HepG2 (cell line): ENCODE results near the gene PHACTR1. TPM values are rescaled to one million over a fixed set of nuclear protein-coding genes. Genes with fewer than 3 reads are reported as not detected.

ENCODE experiments used
- ATAC-seq: fragments of 200-7000 bp; cut with Tn5 transposase; 3 replicates; pipeline ENCODE4 v1.9.1; 2020; ENCODE audit warnings: mild to moderate bottlenecking, moderate library complexity
- BruUV-seq: library from RNA; stranded (reverse); fragments of 400-500 nt; replicated peaks from 2 replicates; lab custom pipeline; 2021; lab: Mats Ljungman, UMichigan
- CTCF ChIA-PET: fragments of 300-600 bp; formaldehyde crosslinking; extraction: SDS; loops from one replicate; lab custom pipeline; 2021; ENCODE audit warnings: low total read pairs, inconsistent platforms, low intra/inter-chr PET ratio; lab: Yijun Ruan, JAX
- POLR2A ChIA-PET: fragments of 350-600 bp; sonication (Branson Sonifier 250); formaldehyde crosslinking; loops from one replicate; lab custom pipeline; 2020; ENCODE audit warnings: antibody characterized with exemption, inconsistent platforms; lab: Yijun Ruan, JAX
- DNase-seq: peaks from one replicate; pipeline ENCODE4 v3.0.0-alpha.2; 2015; ENCODE audit warnings: low spot score
- FAIRE-seq: peaks from 3 replicates; lab custom pipeline; 2011; peaks lifted over from hg19 to GRCh38; lab: Jason Lieb, UNC
- H2AFZ ChIP-seq: one replicate; pipeline ENCODE4 v1.6.1; 2011; ENCODE audit warnings: low read length, inconsistent platforms
- H3K27ac ChIP-seq: fragments of 300-600 bp; 3 replicates; pipeline ENCODE4 v1.8.0; 2011; ENCODE audit warnings: mixed run types, mild to moderate bottlenecking, mixed read lengths, low read length, inconsistent platforms; ENCODE audit not compliant: insufficient read depth; ENCODE audit errors: extremely low read length
- H3K27me3 ChIP-seq, 2 experiments: fragments of 200-600 bp in 1 of 2; 2 replicates in 1 of 2; 3 replicates in 1 of 2; pipeline versions ENCODE4 v1.6.0 to v1.8.0; 2011; ENCODE audit warnings: low read length in 2 of 2, mild to moderate bottlenecking in 2 of 2, moderate library complexity in 2 of 2, inconsistent platforms in 1 of 2; ENCODE audit not compliant: insufficient read depth in 2 of 2, control insufficient read depth in 1 of 2
- H3K36me3 ChIP-seq, 2 experiments: fragments of 200-600 bp in 1 of 2; replicated peaks in 1 of 2; 2 replicates in 1 of 2; 3 replicates in 1 of 2; pipeline versions ENCODE4 v1.5.1 to v1.8.0; 2011; ENCODE audit warnings: low read length in 2 of 2, inconsistent platforms in 1 of 2; ENCODE audit not compliant: insufficient read depth in 2 of 2, control insufficient read depth in 1 of 2
- H3K4me1 ChIP-seq: 2 replicates; pipeline ENCODE4 v1.5.1; 2012; ENCODE audit warnings: low read length, inconsistent platforms; ENCODE audit not compliant: insufficient read depth
- H3K4me2 ChIP-seq: 2 replicates; pipeline ENCODE4 v1.6.0; 2011; ENCODE audit warnings: low read depth, low read length, inconsistent platforms
- H3K4me3 ChIP-seq, 3 experiments: fragments of 200-600 bp in 1 of 3; sonication (generic), shearing (Covaris generic) in 1 of 3; replicated peaks in 1 of 3; 2 replicates each; pipeline ENCODE4 v1.5.1; 2011 to 2016; ENCODE audit warnings: low read length in 3 of 3, inconsistent platforms in 2 of 3, low read depth in 2 of 3, mild to moderate bottlenecking in 2 of 3, control low read depth in 1 of 3, mixed read lengths in 1 of 3; ENCODE audit not compliant: insufficient read depth in 1 of 3
- H3K79me2 ChIP-seq: one replicate; pipeline ENCODE4 v1.6.1; 2011; ENCODE audit warnings: low read length, inconsistent platforms; ENCODE audit not compliant: insufficient read depth
- H3K9ac ChIP-seq: 2 replicates; pipeline ENCODE4 v1.6.0; 2011; ENCODE audit warnings: mild to moderate bottlenecking, low read depth, low read length, inconsistent platforms; ENCODE audit not compliant: insufficient read depth
- H3K9me3 ChIP-seq: 2 replicates; pipeline ENCODE4 v1.5.1; 2012; ENCODE audit warnings: mild to moderate bottlenecking, low read length
- H4K20me1 ChIP-seq: 2 replicates; pipeline ENCODE4 v1.6.0; 2011; ENCODE audit warnings: inconsistent platforms, mild to moderate bottlenecking, low read length, moderate library complexity; ENCODE audit not compliant: insufficient read depth
- CEBPB ChIP-seq: IDR thresholded peaks from 2 replicates; pipeline ENCODE4 v1.6.1; 2011; ENCODE audit warnings: low read depth, low read length, improper control_type of control experiment, borderline replicate concordance
- FOXK2 ChIP-seq: fragments of 450-650 bp; IDR thresholded peaks from 2 replicates; pipeline ENCODE4 v1.6.1; 2016
- GATA4 ChIP-seq: sonication (generic); IDR thresholded peaks from 2 replicates; pipeline ENCODE4 v1.6.1; 2016; ENCODE audit warnings: antibody characterized with exemption, low read depth, borderline replicate concordance
- HMG20B ChIP-seq: conservative IDR thresholded peaks from 2 replicates; pipeline ENCODE4 v1.6.1; 2016; ENCODE audit warnings: missing genetic modification reagents, missing compliant biosample characterization
- KAT2B ChIP-seq: fragments of 150-350 bp; IDR thresholded peaks from 2 replicates; pipeline ENCODE4 v1.6.1; 2014; ENCODE audit warnings: low read depth, low read length, borderline replicate concordance
- MAFK ChIP-seq, 2 experiments: IDR thresholded peaks in 1 of 2; conservative IDR thresholded peaks in 1 of 2; 2 replicates each; pipeline ENCODE4 v1.6.1; 2011; ENCODE audit warnings: improper control_type of control experiment in 2 of 2, low read length in 2 of 2
- MIER3 ChIP-seq: IDR thresholded peaks from 2 replicates; pipeline ENCODE4 v1.6.1; 2016; ENCODE audit warnings: missing compliant biosample characterization, borderline replicate concordance
- NCOA1 ChIP-seq: sonication (generic); formaldehyde crosslinking; IDR thresholded peaks from 2 replicates; pipeline ENCODE4 v1.9.0; 2021; ENCODE audit warnings: missing genetic modification reagents
- PCBP2 ChIP-seq: fragments of 200-400 bp; formaldehyde crosslinking; optimal IDR thresholded peaks from 2 replicates; pipeline ENCODE3; 2018; ENCODE audit warnings: low read length, low read depth; ENCODE audit not compliant: poor library complexity, severe bottlenecking
- SAFB2 ChIP-seq: sonication (generic); formaldehyde crosslinking; IDR thresholded peaks from 2 replicates; pipeline ENCODE4 v1.5.1; 2020; ENCODE audit warnings: missing genetic modification reagents, low read depth, mild to moderate bottlenecking, borderline replicate concordance
- SMAD9 ChIP-seq: sonication (generic); formaldehyde crosslinking; IDR thresholded peaks from 2 replicates; pipeline ENCODE4 v1.5.1; 2020; ENCODE audit warnings: mild to moderate bottlenecking, missing genetic modification reagents
- ZFP1 ChIP-seq: IDR thresholded peaks from 2 replicates; pipeline ENCODE4 v1.6.1; 2016
- ZNF101 ChIP-seq: sonication (generic); formaldehyde crosslinking; IDR thresholded peaks from 2 replicates; pipeline ENCODE4 v1.4.0; 2020; ENCODE audit warnings: mild to moderate bottlenecking, low read depth, missing genetic modification reagents, borderline replicate concordance
- ZNF510 ChIP-seq: sonication (generic); formaldehyde crosslinking; IDR thresholded peaks from 2 replicates; pipeline ENCODE4 v1.4.0; 2020; ENCODE audit warnings: low read depth, mild to moderate bottlenecking, missing genetic modification reagents
- ZNF550 ChIP-seq: sonication (generic); formaldehyde crosslinking; IDR thresholded peaks from 2 replicates; pipeline ENCODE4 v1.4.0; 2020; ENCODE audit warnings: mild to moderate bottlenecking, missing genetic modification reagents, borderline replicate concordance
- ZNF878 ChIP-seq: sonication (generic); formaldehyde crosslinking; IDR thresholded peaks from 2 replicates; pipeline ENCODE4 v1.8.1; 2023; ENCODE audit warnings: mild to moderate bottlenecking, missing genetic modification reagents, moderate library complexity
- WGBS: methylation state at CpG from one replicate; pipeline ENCODE4 v1.1.6; 2017; ENCODE audit warnings: low lambda C conversion rate; 5-methylcytosine and 5-hydroxymethylcytosine counted together
- in situ Hi-C: cut with HindIII; loops from 2 replicates; pipeline ENCODE4 v1.10.0; 2017; ENCODE audit warnings: low pct_unique_long_range_greater_than_20kb; ENCODE audit not compliant: extremely low pct_ligation_motif_present
- intact Hi-C: fragments of 100-400 bp; cut with micrococcal nuclease; formaldehyde crosslinking; loops from one replicate; pipeline ENCODE4 v1.10.0; 2022; ENCODE audit not compliant: unreplicated experiment
- polyA plus RNA-seq, 8 experiments: library from polyadenylated mRNA; depleted of rRNA in 3 of 8; stranded (reverse) in 7 of 8; unstranded in 1 of 8; fragments of >200 nt; fragmentation: Illumina TruSeq in 4 of 8; extraction: Trizol in 4 of 8; gene quantifications; 2 replicates each; pipeline versions ENCODE4 v1.2.1 to v1.2.3, GENCODE V29; 2011 to 2016; ENCODE audit warnings: low read depth in 4 of 8, missing spikeins in 1 of 8, mixed read lengths in 1 of 8; ENCODE audit not compliant: insufficient read depth in 1 of 8
- total RNA-seq, 5 experiments: library from RNA; depleted of rRNA; stranded (reverse); fragments of >200 nt; fragmentation: Illumina TruSeq; extraction: Trizol; gene quantifications; 2 replicates each; pipeline ENCODE4 v1.2.3, GENCODE V29; 2016; ENCODE audit warnings: low read depth in 1 of 5
- TF ChIP-seq, protein P1 (sequence below): sonication (generic); formaldehyde crosslinking; IDR thresholded peaks from 2 replicates; pipeline ENCODE4 v1.4.0; 2020; ENCODE audit warnings: low read depth, mild to moderate bottlenecking, missing genetic modification reagents
- TF ChIP-seq, protein P2 (sequence below): sonication (generic); formaldehyde crosslinking; IDR thresholded peaks from 2 replicates; pipeline ENCODE4 v1.4.0; 2020; ENCODE audit warnings: missing genetic modification reagents

Gene PHACTR1
- total and polyA plus RNA-seq, 2 of the 13 experiments (the other 11 are each of a cell fraction or from before 2014, with no cell fraction given), result 0.09 TPM; not detected in 1

- TF ChIP-seq MIER3 (no peak), ZFP1 (no peak), SMAD9 (CRISPR knock-in tag) (no peak)
- TF ChIP-seq, protein P1, sequence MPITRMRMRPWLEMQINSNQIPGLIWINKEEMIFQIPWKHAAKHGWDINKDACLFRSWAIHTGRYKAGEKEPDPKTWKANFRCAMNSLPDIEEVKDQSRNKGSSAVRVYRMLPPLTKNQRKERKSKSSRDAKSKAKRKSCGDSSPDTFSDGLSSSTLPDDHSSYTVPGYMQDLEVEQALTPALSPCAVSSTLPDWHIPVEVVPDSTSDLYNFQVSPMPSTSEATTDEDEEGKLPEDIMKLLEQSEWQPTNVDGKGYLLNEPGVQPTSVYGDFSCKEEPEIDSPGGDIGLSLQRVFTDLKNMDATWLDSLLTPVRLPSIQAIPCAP, result no peak
- TF ChIP-seq, all 625 proteins: peak for 0
Measured at GRCh38 chr6:12937971-12938370, 221.4 kb downstream of the PHACTR1 start (continued).

DNA sequence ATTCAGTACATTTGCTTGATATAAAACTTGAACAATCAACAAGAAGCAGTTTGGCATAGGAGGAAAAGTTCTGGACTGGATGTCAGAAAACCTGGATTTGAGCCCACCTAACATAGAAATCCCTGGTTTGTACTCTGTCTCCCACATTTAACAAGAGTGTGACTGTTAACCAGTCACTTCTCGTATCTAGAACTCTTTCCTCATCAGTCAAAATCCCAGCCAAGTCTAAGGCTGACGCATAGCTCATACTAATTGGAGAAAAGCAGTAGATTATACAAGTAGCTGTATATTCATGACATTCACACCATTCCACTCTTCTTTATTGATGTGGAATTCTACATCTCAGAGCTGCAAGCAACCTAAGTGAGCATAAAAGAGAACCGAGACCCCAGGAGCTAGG lies 222.7 kb downstream of the PHACTR1 start:
- H4K20me1 ChIP-seq, result no peaks in the 10 kb centered on the region
- POLR2A ChIA-PET, result no interaction called here

More for the DNA sequence above, 222.7 kb downstream of the PHACTR1 start:
- Histone ChIP-seq H3K27ac (no peak overlapping the region), H3K9me3 (no peaks in the 10 kb centered on the region), H3K4me2 (no peak overlapping the region), H3K79me2 (no peaks in the 10 kb centered on the region), H3K4me1 (no peaks in the 10 kb centered on the region), H3K9ac (no peak overlapping the region), H3K36me3 (no peaks in the 10 kb centered on the region), H3K4me3 (no peak overlapping the region), H2AFZ (no peak overlapping the region), H3K27me3 (peaks cover 0 to 3% of the 10 kb centered on the region in 2 experiments; a peak in 1 of 5 replicates)
- intact Hi-C loops, result no loop called here
- DNase-seq, result no peak
- no peak for ATAC-seq
- FAIRE-seq, result no peak
- 21% methylated on average over 3 of the region's 3 CpGs for WGBS
- CTCF ChIA-PET, result no interaction called here
- no TSS peak for BruUV-seq
- in situ Hi-C loops, result no loop called here
- TF ChIP-seq ZNF510 (CRISPR knock-in tag), result no peak
- no peak for TF ChIP-seq KAT2B
- no peak for TF ChIP-seq SAFB2
- TF ChIP-seq MAFK (conservative IDR thresholded peaks at IDR 0.05 in 1 of 2, IDR thresholded peaks at IDR 0.05 in 1 of 2; ENCODE audit: low read length in 2 of 2), result no peak
- no peak for TF ChIP-seq PCBP2
- no peak for TF ChIP-seq NCOA1 (CRISPR knock-in tag)
- no peak for TF ChIP-seq CEBPB
- TF ChIP-seq ZNF550 (CRISPR knock-in tag), result no peak
- TF ChIP-seq GATA4, result no peak
- no peak for TF ChIP-seq ZNF878 (CRISPR knock-in tag)
- TF ChIP-seq HMG20B (CRISPR knock-in tag), result no peak
- TF ChIP-seq FOXK2, result no peak
- TF ChIP-seq, protein P2, sequence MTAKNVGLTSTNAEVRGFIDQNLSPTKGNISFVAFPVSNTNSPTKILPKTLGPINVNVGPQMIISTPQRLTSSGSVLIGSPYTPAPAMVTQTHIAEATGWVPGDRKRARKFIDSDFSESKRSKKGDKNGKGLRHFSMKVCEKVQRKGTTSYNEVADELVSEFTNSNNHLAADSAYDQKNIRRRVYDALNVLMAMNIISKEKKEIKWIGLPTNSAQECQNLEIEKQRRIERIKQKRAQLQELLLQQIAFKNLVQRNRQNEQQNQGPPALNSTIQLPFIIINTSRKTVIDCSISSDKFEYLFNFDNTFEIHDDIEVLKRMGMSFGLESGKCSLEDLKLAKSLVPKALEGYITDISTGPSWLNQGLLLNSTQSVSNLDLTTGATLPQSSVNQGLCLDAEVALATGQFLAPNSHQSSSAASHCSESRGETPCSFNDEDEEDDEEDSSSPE (CRISPR knock-in tag), result no peak
- TF ChIP-seq ZNF101, result no peak
